ENCODE measurements around the gene MCTP1. TPM values are rescaled to one million over a fixed set of nuclear protein-coding genes. Genes with fewer than 3 reads are reported as not detected.

MCTP1 gene
- total and polyA plus RNA-seq, 2 experiments from 2014 or later = 1.3 to 5.7 TPM

DNA sequence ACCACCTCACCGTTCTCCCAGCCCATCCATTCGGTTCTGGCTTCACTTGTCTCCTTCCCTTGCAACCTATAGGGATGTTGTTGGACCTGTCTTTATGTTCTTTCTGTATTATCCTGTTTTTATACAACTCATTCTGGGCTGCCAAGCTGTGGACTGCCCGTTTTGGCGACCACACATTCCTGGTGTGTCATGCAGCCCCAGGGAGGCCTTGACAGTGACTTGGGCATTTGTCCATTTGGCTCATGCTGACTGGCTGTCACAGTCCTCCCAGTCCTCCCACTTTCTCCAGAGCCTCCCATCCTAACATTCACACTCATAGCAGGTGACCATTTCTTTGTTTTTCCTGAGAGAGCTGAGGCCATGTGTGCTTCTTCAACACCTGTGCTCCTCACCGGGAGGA lies 530.1 kb downstream of the MCTP1 start:
- no peak overlapping the region for H3K27ac ChIP-seq
- H3K4me1 ChIP-seq (ENCODE audit: insufficient read depth) = no peaks in the 10 kb centered on the region
- no peak for DNase-seq (ENCODE audit: low spot score)
- H4K20me1 ChIP-seq (ENCODE audit: insufficient read depth, poor library complexity, severe bottlenecking) = no peaks in the 10 kb centered on the region
- H3K9me3 ChIP-seq (ENCODE audit: low read depth) = no peaks in the 10 kb centered on the region
- no peak overlapping the region for H2AFZ ChIP-seq
- H3K9me2 ChIP-seq (replicated peaks; ENCODE audit: insufficient read depth) = no peaks in the 10 kb centered on the region
- TF ChIP-seq, protein P1, sequence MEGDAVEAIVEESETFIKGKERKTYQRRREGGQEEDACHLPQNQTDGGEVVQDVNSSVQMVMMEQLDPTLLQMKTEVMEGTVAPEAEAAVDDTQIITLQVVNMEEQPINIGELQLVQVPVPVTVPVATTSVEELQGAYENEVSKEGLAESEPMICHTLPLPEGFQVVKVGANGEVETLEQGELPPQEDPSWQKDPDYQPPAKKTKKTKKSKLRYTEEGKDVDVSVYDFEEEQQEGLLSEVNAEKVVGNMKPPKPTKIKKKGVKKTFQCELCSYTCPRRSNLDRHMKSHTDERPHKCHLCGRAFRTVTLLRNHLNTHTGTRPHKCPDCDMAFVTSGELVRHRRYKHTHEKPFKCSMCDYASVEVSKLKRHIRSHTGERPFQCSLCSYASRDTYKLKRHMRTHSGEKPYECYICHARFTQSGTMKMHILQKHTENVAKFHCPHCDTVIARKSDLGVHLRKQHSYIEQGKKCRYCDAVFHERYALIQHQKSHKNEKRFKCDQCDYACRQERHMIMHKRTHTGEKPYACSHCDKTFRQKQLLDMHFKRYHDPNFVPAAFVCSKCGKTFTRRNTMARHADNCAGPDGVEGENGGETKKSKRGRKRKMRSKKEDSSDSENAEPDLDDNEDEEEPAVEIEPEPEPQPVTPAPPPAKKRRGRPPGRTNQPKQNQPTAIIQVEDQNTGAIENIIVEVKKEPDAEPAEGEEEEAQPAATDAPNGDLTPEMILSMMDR (IDR thresholded peaks at IDR 0.05; ENCODE audit: poor library complexity) = no peak
- TF ChIP-seq EZH2 (IDR thresholded peaks at IDR 0.05; ENCODE audit: borderline replicate concordance) (no peak), EZH2phosphoT487 (IDR thresholded peaks at IDR 0.05; ENCODE audit: low read depth, severe bottlenecking, unreplicated experiment) (no peak)
- 89% methylated on average over 5 of the region's 5 CpGs for WGBS (ENCODE audit: low lambda C conversion rate, missing lambda C conversion rate)
- H3K36me3 ChIP-seq (replicated peaks; ENCODE audit: insufficient read depth, low read depth) = no peaks in the 10 kb centered on the region
- H3K4me2 ChIP-seq = no peak overlapping the region
- no peak overlapping the region for H3K4me3 ChIP-seq
- H3K27me3 ChIP-seq = no peaks in the 10 kb centered on the region
- H3K79me2 ChIP-seq = no peaks in the 10 kb centered on the region

DNA sequence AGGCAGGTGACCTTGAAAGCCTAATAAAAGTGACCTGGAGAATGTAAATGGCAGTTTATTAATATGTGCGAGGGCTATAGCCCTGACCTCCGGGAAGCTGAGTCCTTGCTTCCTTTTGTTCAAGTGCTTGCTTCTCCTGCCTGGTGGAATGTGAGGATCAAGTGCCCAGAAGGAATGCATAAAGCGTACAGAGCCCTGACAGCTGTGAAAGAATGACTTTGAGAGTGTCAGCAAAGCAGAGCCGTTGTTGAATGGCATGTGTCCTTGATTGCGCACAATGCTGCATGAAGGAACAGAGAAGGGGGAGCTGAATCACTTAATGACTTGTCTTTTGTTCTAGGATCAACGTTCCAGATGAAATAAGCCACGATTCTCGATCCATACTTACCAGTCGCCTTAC lies 533.4 kb downstream of the MCTP1 start:
- Histone ChIP-seq H3K9me2 (replicated peaks; ENCODE audit: insufficient read depth) (no peaks in the 10 kb centered on the region), H3K79me2 (no peaks in the 10 kb centered on the region), H3K4me2 (no peak overlapping the region), H3K27me3 (no peaks in the 10 kb centered on the region), H3K36me3 (replicated peaks; ENCODE audit: insufficient read depth, low read depth) (no peaks in the 10 kb centered on the region), H3K4me3 (no peak overlapping the region), H3K9me3 (ENCODE audit: low read depth) (no peaks in the 10 kb centered on the region), H2AFZ (no peak overlapping the region), H4K20me1 (ENCODE audit: insufficient read depth, poor library complexity, severe bottlenecking) (no peaks in the 10 kb centered on the region), H3K27ac (no peak overlapping the region), H3K4me1 (ENCODE audit: insufficient read depth) (no peaks in the 10 kb centered on the region)
- no peak for DNase-seq (ENCODE audit: low spot score)
- TF ChIP-seq EZH2 (IDR thresholded peaks at IDR 0.05; ENCODE audit: borderline replicate concordance) = no peak
- no peak for TF ChIP-seq EZH2phosphoT487 (IDR thresholded peaks at IDR 0.05; ENCODE audit: low read depth, severe bottlenecking, unreplicated experiment)
- TF ChIP-seq, protein P1 (IDR thresholded peaks at IDR 0.05; ENCODE audit: poor library complexity) = no peak
- 74% methylated on average over 9 of the region's 9 CpGs for WGBS (ENCODE audit: low lambda C conversion rate, missing lambda C conversion rate)

DNA sequence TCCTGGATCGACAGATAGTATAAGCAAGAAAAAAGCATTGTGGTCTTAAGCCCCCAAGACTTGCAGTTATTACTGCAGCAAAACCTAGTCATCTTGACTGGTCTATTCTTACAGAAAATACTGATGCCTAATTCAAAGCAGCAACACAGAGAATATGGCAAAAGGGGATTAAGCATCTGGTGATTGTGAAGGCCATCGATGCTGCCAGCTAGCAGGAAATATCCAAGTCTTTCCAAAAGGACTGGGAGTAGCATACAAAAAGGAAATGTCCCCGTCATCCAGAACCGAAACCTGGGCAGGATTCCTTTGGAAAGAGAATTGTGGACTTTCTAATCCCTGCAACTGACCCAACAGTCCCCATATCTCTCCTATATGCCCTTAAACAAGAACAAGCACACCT lies 534.2 kb downstream of the MCTP1 start:
- H3K27ac ChIP-seq = no peak overlapping the region
- H3K4me2 ChIP-seq = no peak overlapping the region
- H3K79me2 ChIP-seq = no peaks in the 10 kb centered on the region
- no peaks in the 10 kb centered on the region for H3K36me3 ChIP-seq (replicated peaks; ENCODE audit: insufficient read depth, low read depth)
- no peaks in the 10 kb centered on the region for H3K9me3 ChIP-seq (ENCODE audit: low read depth)
- WGBS (ENCODE audit: low lambda C conversion rate, missing lambda C conversion rate) = 97% methylated on average over 4 of the region's 4 CpGs
- H3K4me3 ChIP-seq = no peak overlapping the region
- TF ChIP-seq, protein P1 (IDR thresholded peaks at IDR 0.05; ENCODE audit: poor library complexity) = no peak
- TF ChIP-seq EZH2phosphoT487 (IDR thresholded peaks at IDR 0.05; ENCODE audit: low read depth, severe bottlenecking, unreplicated experiment) (no peak), EZH2 (IDR thresholded peaks at IDR 0.05; ENCODE audit: borderline replicate concordance) (no peak)
- no peak for DNase-seq (ENCODE audit: low spot score)
- H3K27me3 ChIP-seq = no peaks in the 10 kb centered on the region
- H3K4me1 ChIP-seq (ENCODE audit: insufficient read depth) = no peaks in the 10 kb centered on the region
- no peak overlapping the region for H2AFZ ChIP-seq
- H4K20me1 ChIP-seq (ENCODE audit: insufficient read depth, poor library complexity, severe bottlenecking) = no peaks in the 10 kb centered on the region
- no peaks in the 10 kb centered on the region for H3K9me2 ChIP-seq (replicated peaks; ENCODE audit: insufficient read depth)

DNA sequence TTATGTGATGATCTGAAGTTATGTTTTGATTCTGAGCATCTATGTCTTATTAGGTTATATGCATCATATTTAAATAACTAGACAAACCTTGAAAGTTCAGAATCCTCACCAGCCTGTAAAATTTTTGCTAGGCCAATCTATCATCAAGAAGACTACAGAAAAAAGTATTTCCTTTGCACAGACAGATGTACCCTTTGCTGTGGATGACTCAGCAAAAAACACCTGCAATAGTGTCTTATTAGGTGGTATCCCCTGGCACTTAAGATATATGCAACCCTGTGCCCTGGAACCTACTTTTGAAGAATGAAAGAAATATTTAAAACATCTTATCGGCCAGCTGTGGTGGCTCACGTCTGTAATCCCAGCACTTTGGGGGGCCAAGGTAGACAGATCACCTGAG lies 535.9 kb downstream of the MCTP1 start:
- Histone ChIP-seq H3K4me2 (no peak overlapping the region), H3K9me3 (ENCODE audit: low read depth) (no peaks in the 10 kb centered on the region), H3K9me2 (replicated peaks; ENCODE audit: insufficient read depth) (no peaks in the 10 kb centered on the region), H2AFZ (no peak overlapping the region), H3K79me2 (no peaks in the 10 kb centered on the region), H4K20me1 (ENCODE audit: insufficient read depth, poor library complexity, severe bottlenecking) (no peaks in the 10 kb centered on the region), H3K27me3 (no peaks in the 10 kb centered on the region), H3K4me3 (no peak overlapping the region), H3K36me3 (replicated peaks; ENCODE audit: insufficient read depth, low read depth) (no peaks in the 10 kb centered on the region), H3K4me1 (ENCODE audit: insufficient read depth) (no peaks in the 10 kb centered on the region), H3K27ac (no peak overlapping the region)
- 84% methylated on average over 2 of the region's 2 CpGs for WGBS (ENCODE audit: low lambda C conversion rate, missing lambda C conversion rate)
- TF ChIP-seq, protein P1 (IDR thresholded peaks at IDR 0.05; ENCODE audit: poor library complexity) = no peak
- TF ChIP-seq EZH2 (IDR thresholded peaks at IDR 0.05; ENCODE audit: borderline replicate concordance) (no peak), EZH2phosphoT487 (IDR thresholded peaks at IDR 0.05; ENCODE audit: low read depth, severe bottlenecking, unreplicated experiment) (no peak)
- DNase-seq (ENCODE audit: low spot score) = no peak

All from hepatocyte (in vitro differentiated cells).